Measurements from ENCODE around the gene SLC9A3.

Gene SLC9A3

GRCh38 chr5:423233-423565 is 101.0 kb downstream of the SLC9A3 start:
- no peaks in the 10 kb centered on the region for H3K79me2 ChIP-seq (ENCODE audit: insufficient read depth, low read depth)
- H4K20me1 ChIP-seq (ENCODE audit: insufficient read depth): no peaks in the 10 kb centered on the region
- H3K4me2 ChIP-seq: no peak overlapping the region
- no peak overlapping the region for H3K27ac ChIP-seq
- no peaks in the 10 kb centered on the region for H3K27me3 ChIP-seq (ENCODE audit: insufficient read depth, low read depth)
- TF ChIP-seq CTCF (conservative IDR thresholded peaks at IDR 0.05; ENCODE audit: low read depth, low read length): no peak
- H3K4me3 ChIP-seq (IDR thresholded peaks at IDR 0.05; ENCODE audit: insufficient read depth, low read depth, low read length): no peak overlapping the region
- no peak overlapping the region for H2AFZ ChIP-seq (ENCODE audit: low read depth)
- H3K9ac ChIP-seq: no peak overlapping the region
- no peaks in the 10 kb centered on the region for H3K36me3 ChIP-seq (ENCODE audit: insufficient read depth)
- H3K4me1 ChIP-seq (ENCODE audit: low read depth, poor library complexity, severe bottlenecking): peaks cover 11% of the 10 kb centered on the region

- H3K79me2 ChIP-seq (ENCODE audit: insufficient read depth, low read depth): no peaks in the 10 kb centered on the region
- no peak overlapping the region for H3K9ac ChIP-seq
- H3K4me2 ChIP-seq: no peak overlapping the region
- H2AFZ ChIP-seq (ENCODE audit: low read depth): no peak overlapping the region
- no peak for TF ChIP-seq CTCF (conservative IDR thresholded peaks at IDR 0.05; ENCODE audit: low read depth, low read length)
- peaks cover 11% of the 10 kb centered on the region for H3K4me1 ChIP-seq (ENCODE audit: low read depth, poor library complexity, severe bottlenecking)
- no peak overlapping the region for H3K27ac ChIP-seq
- H4K20me1 ChIP-seq (ENCODE audit: insufficient read depth): no peaks in the 10 kb centered on the region
- no peaks in the 10 kb centered on the region for H3K27me3 ChIP-seq (ENCODE audit: insufficient read depth, low read depth)
- no peak overlapping the region for H3K4me3 ChIP-seq (IDR thresholded peaks at IDR 0.05; ENCODE audit: insufficient read depth, low read depth, low read length)
- no peaks in the 10 kb centered on the region for H3K36me3 ChIP-seq (ENCODE audit: insufficient read depth)
Measured at GRCh38 chr5:422323-423232, 101.7 kb downstream of the SLC9A3 start.

GRCh38 chr5:421901-422300 is 102.3 kb downstream of the SLC9A3 start:
- Histone ChIP-seq H3K4me3 (IDR thresholded peaks at IDR 0.05; ENCODE audit: insufficient read depth, low read depth, low read length) (no peak overlapping the region), H3K4me2 (no peak overlapping the region), H3K9ac (no peak overlapping the region), H3K27me3 (ENCODE audit: insufficient read depth, low read depth) (no peaks in the 10 kb centered on the region), H3K27ac (no peak overlapping the region), H3K79me2 (ENCODE audit: insufficient read depth, low read depth) (no peaks in the 10 kb centered on the region), H3K36me3 (ENCODE audit: insufficient read depth) (no peaks in the 10 kb centered on the region), H2AFZ (ENCODE audit: low read depth) (no peak overlapping the region), H4K20me1 (ENCODE audit: insufficient read depth) (no peaks in the 10 kb centered on the region), H3K4me1 (ENCODE audit: low read depth, poor library complexity, severe bottlenecking) (peaks cover 11% of the 10 kb centered on the region)
- TF ChIP-seq CTCF (conservative IDR thresholded peaks at IDR 0.05; ENCODE audit: low read depth, low read length): no peak

GRCh38 chr5:421287-421880 is 102.9 kb downstream of the SLC9A3 start:
- no peaks in the 10 kb centered on the region for H3K36me3 ChIP-seq (ENCODE audit: insufficient read depth)
- no peak overlapping the region for H3K4me2 ChIP-seq
- H3K4me3 ChIP-seq (IDR thresholded peaks at IDR 0.05; ENCODE audit: insufficient read depth, low read depth, low read length): no peak overlapping the region
- H4K20me1 ChIP-seq (ENCODE audit: insufficient read depth): no peaks in the 10 kb centered on the region
- H2AFZ ChIP-seq (ENCODE audit: low read depth): no peak overlapping the region
- no peaks in the 10 kb centered on the region for H3K27me3 ChIP-seq (ENCODE audit: insufficient read depth, low read depth)
- no peak overlapping the region for H3K9ac ChIP-seq
- H3K79me2 ChIP-seq (ENCODE audit: insufficient read depth, low read depth): no peaks in the 10 kb centered on the region
- no peak for TF ChIP-seq CTCF (conservative IDR thresholded peaks at IDR 0.05; ENCODE audit: low read depth, low read length)
- H3K4me1 ChIP-seq (ENCODE audit: low read depth, poor library complexity, severe bottlenecking): peaks cover 11% of the 10 kb centered on the region
- no peak overlapping the region for H3K27ac ChIP-seq
